ENCODE data around the gene F11. TPM values are rescaled to one million over a fixed set of nuclear protein-coding genes. Genes with fewer than 3 reads are reported as not detected.

Gene F11
- not detected in 2 replicates for total RNA-seq (ENCODE audit: low replicate concordance)

GRCh38 chr4:186265683-186266652 lies at the start of gene F11:
Gene F11 (plus strand): TSS chr4:186266189. CDS start chr4:186267137, 948 bp downstream.
- H2AFZ ChIP-seq (replicated peaks), result peak within 1 kb of the TSS; percentile 87
- H3K36me3 ChIP-seq, result no peaks in the 10 kb centered on the region
- H3K4me2 ChIP-seq, result peak within 1 kb of the TSS; percentile 59
- peaks cover 21% of the 10 kb centered on the region for H3K4me1 Mint-ChIP-seq
- H3K9me3 ChIP-seq (ENCODE audit: low read depth), result no peaks in the 10 kb centered on the region
- no peak for DNase-seq (ENCODE audit: low spot score)
- no peaks in the 10 kb centered on the region for H3K27me3 ChIP-seq
- no peaks in the 10 kb centered on the region for H3F3A ChIP-seq (ENCODE audit: low read depth)
- H3K4me3 Mint-ChIP-seq, result peak within 1 kb of the TSS; percentile 81
- H3K9me3 Mint-ChIP-seq, result peaks cover 2% of the 10 kb centered on the region
- H3K4me1 ChIP-seq, result peaks cover 11% of the 10 kb centered on the region
- peak within 1 kb of the TSS; percentile 25 for H3K4me3 ChIP-seq
- TF ChIP-seq EZH2 (IDR thresholded peaks at IDR 0.05) (no peak), CTCF (IDR thresholded peaks at IDR 0.05) (no peak)
- no peaks in the 10 kb centered on the region for H4K20me1 ChIP-seq (ENCODE audit: low read depth)
- no peaks in the 10 kb centered on the region for H3K36me3 Mint-ChIP-seq
- no peaks in the 10 kb centered on the region for H3K79me2 ChIP-seq (ENCODE audit: low read depth)
- no peak within 1 kb of the TSS for H3K9ac ChIP-seq
- peak within 1 kb of the TSS; percentile 79 for H3K27ac Mint-ChIP-seq
- H3K27ac ChIP-seq, result no peak within 1 kb of the TSS
- peaks cover 5% of the 10 kb centered on the region for H3K27me3 Mint-ChIP-seq (ENCODE audit: insufficient read depth, low read depth)

GRCh38 chr4:186216465-186217024 lies 49.4 kb upstream of the F11 start:
- Histone ChIP-seq H3F3A (ENCODE audit: low read depth) (no peaks in the 10 kb centered on the region), H3K4me2 (no peak overlapping the region), H4K20me1 (ENCODE audit: low read depth) (no peaks in the 10 kb centered on the region), H3K36me3 (no peaks in the 10 kb centered on the region), H3K4me1 (no peaks in the 10 kb centered on the region), H2AFZ (replicated peaks) (peak overlapping the region; percentile 53), H3K27me3 (no peaks in the 10 kb centered on the region), H3K9ac (no peak overlapping the region), H3K4me3 (no peak overlapping the region), H3K9me3 (ENCODE audit: low read depth) (no peaks in the 10 kb centered on the region), H3K79me2 (ENCODE audit: low read depth) (no peaks in the 10 kb centered on the region), H3K27ac (no peak overlapping the region)
- Mint-ChIP-seq H3K9me3 (no peaks in the 10 kb centered on the region), H3K4me1 (no peaks in the 10 kb centered on the region), H3K27ac (no peak overlapping the region), H3K27me3 (ENCODE audit: insufficient read depth, low read depth) (peaks cover 2% of the 10 kb centered on the region), H3K36me3 (no peaks in the 10 kb centered on the region), H3K4me3 (no peak overlapping the region)
- TF ChIP-seq CTCF (IDR thresholded peaks at IDR 0.05) (no peak), EZH2phosphoT487 (IDR thresholded peaks at IDR 0.05) (no peak), EZH2 (IDR thresholded peaks at IDR 0.05) (no peak)
- DNase-seq (ENCODE audit: low spot score), result no peak

GRCh38 chr4:186217733-186218293 lies 48.2 kb upstream of the F11 start:
- peaks cover 3% of the 10 kb centered on the region for H3K9me3 ChIP-seq (ENCODE audit: low read depth)
- no peaks in the 10 kb centered on the region for H3K4me1 ChIP-seq
- H3K4me1 Mint-ChIP-seq, result no peaks in the 10 kb centered on the region
- H3K36me3 ChIP-seq, result no peaks in the 10 kb centered on the region
- peak overlapping the region; percentile 12 for H2AFZ ChIP-seq (replicated peaks)
- no peak overlapping the region for H3K4me2 ChIP-seq
- H3K9me3 Mint-ChIP-seq, result no peaks in the 10 kb centered on the region
- H3K4me3 ChIP-seq, result no peak overlapping the region
- no peaks in the 10 kb centered on the region for H3K36me3 Mint-ChIP-seq
- no peak overlapping the region for H3K27ac Mint-ChIP-seq
- no peaks in the 10 kb centered on the region for H3K27me3 ChIP-seq
- H3K79me2 ChIP-seq (ENCODE audit: low read depth), result no peaks in the 10 kb centered on the region
- TF ChIP-seq EZH2phosphoT487 (IDR thresholded peaks at IDR 0.05) (no peak), EZH2 (IDR thresholded peaks at IDR 0.05) (no peak), CTCF (IDR thresholded peaks at IDR 0.05) (no peak)
- H4K20me1 ChIP-seq (ENCODE audit: low read depth), result no peaks in the 10 kb centered on the region
- H3K27ac ChIP-seq, result no peak overlapping the region
- H3K27me3 Mint-ChIP-seq (ENCODE audit: insufficient read depth, low read depth), result peaks cover 2% of the 10 kb centered on the region
- no peak overlapping the region for H3K4me3 Mint-ChIP-seq
- DNase-seq (ENCODE audit: low spot score), result no peak
- H3F3A ChIP-seq (ENCODE audit: low read depth), result no peaks in the 10 kb centered on the region
- H3K9ac ChIP-seq, result no peak overlapping the region
